ENCODE measurements around the gene USP36. TPM values are rescaled to one million over a fixed set of nuclear protein-coding genes. Genes with fewer than 3 reads are reported as not detected.

Gene USP36
- total and polyA plus RNA-seq, 9 of the 15 experiments (the other 6 are each of a cell fraction or from before 2014, with no cell fraction given): 6.4 to 72.8 (median 22.5) TPM

DNA sequence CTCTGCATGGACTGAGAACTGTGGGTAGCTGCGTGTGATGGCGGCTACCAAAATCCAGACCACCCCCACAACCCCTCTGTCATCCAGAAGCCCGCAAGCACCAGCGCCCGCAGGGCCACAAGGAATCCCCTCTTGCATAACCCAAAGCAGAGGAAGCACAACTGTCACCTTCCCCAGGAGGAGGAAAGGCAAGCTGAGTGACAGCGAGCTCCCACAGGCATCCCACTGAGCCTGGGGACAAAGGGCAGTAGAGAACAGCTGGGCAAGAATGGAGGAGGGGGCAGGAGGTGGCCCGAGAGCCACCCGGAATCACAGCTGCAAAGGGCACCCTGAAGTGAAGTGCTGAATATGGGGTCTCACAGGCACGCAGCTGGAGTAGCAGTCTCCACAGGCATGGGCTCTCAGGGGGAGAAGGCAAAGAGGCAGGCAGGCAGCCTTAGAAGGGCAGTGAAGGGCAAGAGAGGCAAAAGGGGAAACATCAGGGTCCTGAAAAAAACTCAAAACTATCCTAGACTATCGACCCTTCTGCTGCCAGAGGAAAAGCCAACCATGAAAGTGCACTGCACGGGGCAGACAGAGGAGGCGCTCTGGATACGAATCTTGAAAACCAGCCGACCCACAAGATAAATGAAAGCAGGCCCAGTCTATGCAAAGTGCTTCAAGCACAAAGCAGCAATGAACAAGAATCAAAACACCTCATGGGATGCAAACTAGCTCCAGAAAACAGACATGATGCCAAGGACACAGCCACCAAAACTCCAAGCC lies 17.1 kb downstream of the USP36 start:
- no peaks in the 10 kb centered on the region for H3K27me3 ChIP-seq (ENCODE audit: control insufficient read depth in 2 of 2, insufficient read depth in 2 of 2, low read length in 2 of 2)
- no TSS peak for BruUV-seq (replicated peaks)
- intact Hi-C loops (cut with micrococcal nuclease): no loop called here

More for the DNA sequence above, 17.1 kb downstream of the USP36 start:
- no peak for FAIRE-seq
- ChIA-PET CTCF (ENCODE audit: low intra/inter-chr PET ratio) (interaction anchor here (0.5 kb wide), 1 partner anchor 24 kb away, joined by 4 read pairs; no protein-coding TSS in a partner anchor), POLR2A (interaction anchor here (0.5 to 0.8 kb wide), 3 partner anchors 17 to 193 kb away, joined by 3 to 4 read pairs (median 3); no protein-coding TSS in a partner anchor)
- peak overlapping the region in 1 of 2 experiments; percentile 28; a peak in 1 of 4 replicates for H3K9ac ChIP-seq (ENCODE audit: insufficient read depth in 1 of 2, low read depth in 2 of 2, low read length in 2 of 2)
- no peaks in the 10 kb centered on the region for H3K9me3 ChIP-seq (replicated peaks; ENCODE audit: control insufficient read depth, insufficient read depth, low read depth, low read length)
- TF ChIP-seq ZNF384 (IDR thresholded peaks at IDR 0.05; ENCODE audit: low read depth, low read length) (no peak), ZNF764 (CRISPR knock-in tag; IDR thresholded peaks at IDR 0.05; ENCODE audit: low read depth) (no peak), SIX5 (IDR thresholded peaks at IDR 0.05; ENCODE audit: borderline replicate concordance in 1 of 2, insufficient read depth in 1 of 2, low read depth in 1 of 2, low read length in 2 of 2) (no peak)
- TF ChIP-seq, protein P1, sequence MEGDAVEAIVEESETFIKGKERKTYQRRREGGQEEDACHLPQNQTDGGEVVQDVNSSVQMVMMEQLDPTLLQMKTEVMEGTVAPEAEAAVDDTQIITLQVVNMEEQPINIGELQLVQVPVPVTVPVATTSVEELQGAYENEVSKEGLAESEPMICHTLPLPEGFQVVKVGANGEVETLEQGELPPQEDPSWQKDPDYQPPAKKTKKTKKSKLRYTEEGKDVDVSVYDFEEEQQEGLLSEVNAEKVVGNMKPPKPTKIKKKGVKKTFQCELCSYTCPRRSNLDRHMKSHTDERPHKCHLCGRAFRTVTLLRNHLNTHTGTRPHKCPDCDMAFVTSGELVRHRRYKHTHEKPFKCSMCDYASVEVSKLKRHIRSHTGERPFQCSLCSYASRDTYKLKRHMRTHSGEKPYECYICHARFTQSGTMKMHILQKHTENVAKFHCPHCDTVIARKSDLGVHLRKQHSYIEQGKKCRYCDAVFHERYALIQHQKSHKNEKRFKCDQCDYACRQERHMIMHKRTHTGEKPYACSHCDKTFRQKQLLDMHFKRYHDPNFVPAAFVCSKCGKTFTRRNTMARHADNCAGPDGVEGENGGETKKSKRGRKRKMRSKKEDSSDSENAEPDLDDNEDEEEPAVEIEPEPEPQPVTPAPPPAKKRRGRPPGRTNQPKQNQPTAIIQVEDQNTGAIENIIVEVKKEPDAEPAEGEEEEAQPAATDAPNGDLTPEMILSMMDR (IDR thresholded peaks at IDR 0.05 in 2 of 3, conservative IDR thresholded peaks at IDR 0.05 in 1 of 3; ENCODE audit: insufficient read depth in 2 of 3, low read depth in 1 of 3, low read length in 3 of 3): peak in 2 of 3 experiments; percentile 9 to 43; a peak in 2 of 6 replicates
- no peak for DNase-seq (ENCODE audit: extremely low read depth in 1 of 4, low spot score in 3 of 4)
- peaks cover 17% of the 10 kb centered on the region; the same call in 1 of the 2 replicates for H4K20me1 ChIP-seq (replicated peaks; ENCODE audit: control insufficient read depth, insufficient read depth, low read length)
- peaks cover 95% of the 10 kb centered on the region for H3K36me3 ChIP-seq (ENCODE audit: control insufficient read depth, insufficient read depth, low read length)
- no peak for ATAC-seq
- H3K27ac ChIP-seq (ENCODE audit: extremely low read depth, low read depth, low read length): no peak overlapping the region
- H2AFZ ChIP-seq (ENCODE audit: low read depth, low read length): no peak overlapping the region
- no peak overlapping the region for H3K4me2 ChIP-seq (ENCODE audit: insufficient read depth, low read length)
- peaks cover 7% of the 10 kb centered on the region; the same call in 1 of the 3 replicates for H3K79me2 ChIP-seq (ENCODE audit: control insufficient read depth, insufficient read depth, low read length)
- H3K9me1 ChIP-seq (ENCODE audit: control insufficient read depth, insufficient read depth, low read length): no peaks in the 10 kb centered on the region
- in situ Hi-C loops (cut with MboI): no loop called here
- peaks cover 4 to 5% of the 10 kb centered on the region in 2 experiments; a peak in 4 of 5 replicates for H3K4me1 ChIP-seq (replicated peaks in 1 of 2; ENCODE audit: control insufficient read depth in 2 of 2, insufficient read depth in 2 of 2, low read length in 2 of 2)
- H3K4me3 ChIP-seq: no peak overlapping the region
- WGBS (ENCODE audit: insufficient coverage, low coverage, missing lambda C conversion rate): 91% methylated on average over 14 of the region's 14 CpGs

Measured in K562 (cell line).